Aorta (tissue), 5 donors: Measurements from ENCODE around the gene NXPH2. TPM values are rescaled to one million over a fixed set of nuclear protein-coding genes. Genes with fewer than 3 reads are reported as not detected.

ENCODE experiments used
- ATAC-seq: fragments of 200-7000 bp; cut with Tn5 transposase; one replicate; pipeline ENCODE4 v1.9.1; 2022; ENCODE audit warnings: moderate library complexity; ENCODE audit not compliant: low FRiP score
- DNase-seq, 2 donors: peaks; one replicate each; pipeline ENCODE4 v3.0.0-alpha.2; 2020
- H3K27ac ChIP-seq, 2 donors: one replicate each; pipeline ENCODE4 v1.5.1; 2013; ENCODE audit warnings: low read length in 2 of 2, mild to moderate bottlenecking in 2 of 2, moderate library complexity in 2 of 2, control low read depth in 1 of 2, inconsistent platforms in 1 of 2, low read depth in 1 of 2
- H3K27me3 ChIP-seq, 2 donors: one replicate each; pipeline ENCODE4 v1.6.1; 2013; ENCODE audit warnings: control low read depth in 1 of 2, low read length in 1 of 2, mild to moderate bottlenecking in 1 of 2, moderate library complexity in 1 of 2; ENCODE audit not compliant: insufficient read depth in 2 of 2, control insufficient read depth in 1 of 2
- H3K36me3 ChIP-seq, 2 donors: one replicate each; pipeline ENCODE4 v1.6.1; 2013; ENCODE audit warnings: control low read depth in 1 of 2, low read length in 1 of 2, mild to moderate bottlenecking in 1 of 2; ENCODE audit not compliant: insufficient read depth in 2 of 2, control insufficient read depth in 1 of 2
- H3K4me1 ChIP-seq, 2 donors: one replicate each; pipeline ENCODE4 v1.6.1; 2013; ENCODE audit warnings: low read length in 2 of 2, control low read depth in 1 of 2, mild to moderate bottlenecking in 1 of 2, moderate library complexity in 1 of 2; ENCODE audit not compliant: insufficient read depth in 2 of 2, control insufficient read depth in 1 of 2
- H3K4me3 ChIP-seq, 2 donors: one replicate each; pipeline ENCODE4 v1.5.1; 2013; ENCODE audit warnings: low read length in 2 of 2, control low read depth in 1 of 2, mild to moderate bottlenecking in 1 of 2
- H3K9me3 ChIP-seq: one replicate; pipeline ENCODE4 v1.6.1; 2013; ENCODE audit warnings: mild to moderate bottlenecking, low read length; ENCODE audit not compliant: control insufficient read depth
- WGBS, 2 donors: extraction: QIAGEN DNeasy Blood & Tissue Kit; methylation state at CpG; one replicate each; pipeline ENCODE4 v1.1.7; 2013; 5-methylcytosine and 5-hydroxymethylcytosine counted together
- intact Hi-C, 2 donors: fragments of 100-400 bp; cut with DNase I; formaldehyde crosslinking; loops; one replicate each; pipeline versions ENCODE4 v1.14.2 to v1.15.0; 2022
- polyA plus RNA-seq, 2 donors: library from polyadenylated mRNA; stranded (reverse); fragments of 200-250 nt; gene quantifications; one replicate each; pipeline ENCODE4 v1.2.3, GENCODE V29; 2013
- total RNA-seq, 2 donors: library from RNA; stranded (reverse); fragmentation: NEBNext Ultra II Directional; extraction: Animal tissue kit (Norgen Biotek cat#: 25700); gene quantifications; one replicate each; pipeline ENCODE4 v1.2.1, GENCODE V29; 2021
- donor health status: healthy with polysubstance abuse.
- donor health status: Bipolar disorder and iron deficiency.
- donor health status: DM: no; HTN: no; CAD: no.
- donor health status: DM: no; HTN: no; CAD: no.
- donor health status: DM: yes; HTN: yes; CAD: no.

Gene NXPH2
- total and polyA plus RNA-seq, 4 donors: not detected

GRCh38 chr2:138767101-138767500 is 13.1 kb downstream of the NXPH2 start:
- intact Hi-C loops: no loop called here
- Histone ChIP-seq H3K4me1 (no peaks in the 10 kb centered on the region), H3K4me3 (no peak overlapping the region), H3K9me3 (no peaks in the 10 kb centered on the region), H3K27ac (no peak overlapping the region), H3K36me3 (no peaks in the 10 kb centered on the region), H3K27me3 (no peaks in the 10 kb centered on the region)
- WGBS, 2 donors: 95% methylated on average over 1 of the region's 1 CpG
- DNase-seq: no peak
- ATAC-seq: no peak

- H3K4me1 ChIP-seq: no peaks in the 10 kb centered on the region
- H3K4me3 ChIP-seq: no peak overlapping the region
- no peaks in the 10 kb centered on the region for H3K9me3 ChIP-seq
- intact Hi-C loops: no loop called here
- no peaks in the 10 kb centered on the region for H3K36me3 ChIP-seq
- no peaks in the 10 kb centered on the region for H3K27me3 ChIP-seq
- no peak overlapping the region for H3K27ac ChIP-seq
- ATAC-seq: no peak
- WGBS, 2 donors: 78 to 79% methylated on average over 3 of the region's 3 CpGs
- DNase-seq: no peak
These were observed 13.7 kb downstream of the NXPH2 start for GRCh38 chr2:138766464-138766863.

DNA sequence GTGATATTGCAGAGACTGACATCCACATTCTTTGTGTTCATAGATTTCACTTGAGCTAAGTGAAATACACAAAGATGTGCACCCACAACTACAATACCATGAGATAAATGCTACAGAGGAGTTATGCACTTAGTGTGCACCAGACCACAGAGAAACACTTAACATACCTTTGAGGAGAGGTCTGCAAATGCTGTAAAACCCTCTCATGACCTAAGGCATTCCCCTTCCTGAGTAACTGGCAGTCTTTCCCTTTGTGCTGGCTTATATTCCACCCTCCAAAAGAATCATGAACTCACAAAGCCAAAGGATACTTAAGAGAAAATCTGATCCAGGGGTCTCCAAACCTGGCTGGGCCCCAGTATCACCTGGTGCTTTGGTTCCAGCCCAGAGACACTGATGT is 16.2 kb downstream of the NXPH2 start:
- no peaks in the 10 kb centered on the region for H3K36me3 ChIP-seq
- H3K4me1 ChIP-seq: no peaks in the 10 kb centered on the region
- ATAC-seq (no peak), DNase-seq (no peak)
- no peak overlapping the region for H3K27ac ChIP-seq
- no peaks in the 10 kb centered on the region for H3K9me3 ChIP-seq
- no peaks in the 10 kb centered on the region for H3K27me3 ChIP-seq
- H3K4me3 ChIP-seq: no peak overlapping the region
- intact Hi-C loops: no loop called here

DNA sequence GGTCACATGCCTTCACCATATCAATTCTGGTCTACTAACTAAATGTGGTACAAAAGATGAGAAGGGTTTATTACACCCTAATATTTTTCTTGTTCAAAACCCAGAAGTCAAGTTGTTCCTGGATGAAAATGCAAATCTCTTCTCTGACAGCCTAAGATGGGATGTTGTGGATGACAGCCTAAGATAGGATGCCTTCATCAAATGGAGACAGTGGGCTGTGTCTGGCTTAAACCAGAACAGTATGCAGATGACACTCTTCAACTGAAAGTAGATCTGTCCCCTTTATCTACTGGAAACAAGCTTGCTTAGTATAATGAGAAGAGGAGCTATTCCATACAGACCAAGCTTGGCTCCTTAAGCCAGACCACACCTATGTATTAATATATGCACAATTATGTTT is 17.7 kb downstream of the NXPH2 start:
- ATAC-seq: no peak
- H3K4me3 ChIP-seq: no peak overlapping the region
- H3K36me3 ChIP-seq: no peaks in the 10 kb centered on the region
- no peak overlapping the region for H3K27ac ChIP-seq
- no peaks in the 10 kb centered on the region for H3K27me3 ChIP-seq
- H3K4me1 ChIP-seq: no peaks in the 10 kb centered on the region
- H3K9me3 ChIP-seq: no peaks in the 10 kb centered on the region
- intact Hi-C loops: no loop called here
- DNase-seq: no peak

- Histone ChIP-seq H3K4me3 (no peak overlapping the region), H3K36me3 (no peaks in the 10 kb centered on the region), H3K27me3 (no peaks in the 10 kb centered on the region), H3K4me1 (no peaks in the 10 kb centered on the region), H3K27ac (no peak overlapping the region), H3K9me3 (no peaks in the 10 kb centered on the region)
- DNase-seq (no peak), ATAC-seq (no peak)
- WGBS, 2 donors: 38 to 48% methylated on average over 3 of the region's 3 CpGs
- intact Hi-C loops: no loop called here
These were observed 19.5 kb downstream of the NXPH2 start for GRCh38 chr2:138760676-138761075.

GRCh38 chr2:138757384-138757783 is 22.8 kb downstream of the NXPH2 start:
- Histone ChIP-seq H3K36me3 (no peaks in the 10 kb centered on the region), H3K27ac (no peak overlapping the region), H3K9me3 (no peaks in the 10 kb centered on the region), H3K27me3 (no peaks in the 10 kb centered on the region), H3K4me1 (no peaks in the 10 kb centered on the region), H3K4me3 (no peak overlapping the region)
- ATAC-seq (no peak), DNase-seq (no peak)
- intact Hi-C loops: no loop called here
- 89 to 90% methylated on average over 2 of the region's 2 CpGs for WGBS, 2 donors

- Histone ChIP-seq H3K36me3 (no peaks in the 10 kb centered on the region), H3K27me3 (no peaks in the 10 kb centered on the region), H3K4me3 (no peak overlapping the region), H3K27ac (no peak overlapping the region), H3K9me3 (no peaks in the 10 kb centered on the region), H3K4me1 (no peaks in the 10 kb centered on the region)
- WGBS, 2 donors: 19 to 23% methylated on average over 7 of the region's 7 CpGs
- intact Hi-C loops: no loop called here
- ATAC-seq (no peak), DNase-seq (no peak)
These were observed 27.8 kb downstream of the NXPH2 start for GRCh38 chr2:138752197-138752956.

DNA sequence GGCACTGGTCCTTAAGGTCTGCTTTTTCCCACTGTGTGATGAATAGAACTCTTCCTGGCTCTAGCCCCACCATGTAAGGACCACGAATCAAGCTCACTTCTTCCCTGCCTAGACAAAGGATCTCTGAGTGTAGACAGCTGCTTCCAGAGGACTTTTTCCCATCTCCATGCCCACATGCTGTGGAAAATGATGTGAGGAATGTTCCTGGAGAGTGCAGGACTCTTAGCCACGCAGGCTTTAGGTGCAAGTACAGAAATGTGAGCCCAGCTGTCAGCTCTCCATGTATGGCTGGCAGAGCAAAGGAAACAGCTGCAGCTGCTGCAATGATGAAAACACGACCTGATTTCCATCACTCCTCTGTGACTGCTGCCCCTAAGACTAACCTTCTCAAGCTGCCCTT is 35.5 kb downstream of the NXPH2 start:
- no peak overlapping the region for H3K27ac ChIP-seq
- no peaks in the 10 kb centered on the region for H3K4me1 ChIP-seq
- WGBS, 2 donors: 14 to 24% methylated on average over 3 of the region's 3 CpGs
- H3K27me3 ChIP-seq: no peaks in the 10 kb centered on the region
- no peaks in the 10 kb centered on the region for H3K36me3 ChIP-seq
- ATAC-seq (no peak), DNase-seq (no peak)
- no peak overlapping the region for H3K4me3 ChIP-seq
- no peaks in the 10 kb centered on the region for H3K9me3 ChIP-seq
- intact Hi-C loops: no loop called here

DNA sequence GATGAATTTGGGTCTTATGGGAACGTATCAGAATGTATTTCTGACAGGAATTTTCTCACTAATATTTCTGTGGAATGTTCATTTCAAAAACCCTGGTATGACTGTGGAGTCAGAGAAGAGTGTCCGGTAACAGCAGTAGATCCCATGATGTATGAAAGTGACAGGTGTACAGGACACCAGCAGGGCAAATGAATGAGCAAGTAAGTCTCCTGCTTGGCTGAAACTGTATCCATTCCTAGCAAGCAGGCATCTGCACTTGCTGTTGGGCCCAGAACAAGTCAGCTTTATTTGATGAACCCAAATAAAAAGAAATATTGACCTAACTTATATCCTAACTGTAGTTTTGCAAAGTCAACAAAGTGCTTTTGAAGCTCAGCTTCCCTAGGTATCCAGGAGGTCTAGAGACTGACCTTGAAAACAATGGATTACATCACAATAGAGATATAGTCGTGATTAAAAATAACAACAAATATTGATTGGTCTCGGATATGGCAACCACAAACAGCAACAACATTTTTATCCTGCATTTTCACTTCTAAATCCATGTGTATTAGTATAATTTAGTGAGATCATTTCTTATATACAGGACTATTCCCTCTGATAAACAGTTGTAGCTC is 37.6 kb downstream of the NXPH2 start:
- ATAC-seq: no peak
- Histone ChIP-seq H3K9me3 (no peaks in the 10 kb centered on the region), H3K27ac (no peak overlapping the region), H3K36me3 (no peaks in the 10 kb centered on the region), H3K4me3 (no peak overlapping the region), H3K4me1 (no peaks in the 10 kb centered on the region), H3K27me3 (no peaks in the 10 kb centered on the region)
- 94 to 95% methylated on average over 4 of the region's 4 CpGs for WGBS, 2 donors
- intact Hi-C loops: no loop called here
- no peak for DNase-seq
